ENCODE results near the gene WWOX. TPM values are rescaled to one million over a fixed set of nuclear protein-coding genes. Genes with fewer than 3 reads are reported as not detected.

Gene WWOX
- total and polyA plus RNA-seq, 2 of the 4 experiments (the other 2 are of a cell fraction) = 2.7 to 5.4 TPM

- TF ChIP-seq CHD1 (IDR thresholded peaks at IDR 0.05; ENCODE audit: low read depth, low read length) (no peak), CTCF (conservative IDR thresholded peaks at IDR 0.05; ENCODE audit: low read depth, low read length) (no peak)
- 20% methylated on average over 1 of the region's 3 CpGs; no CpG with 5 or more reads in 1 of the 2 experiments for WGBS, 2 experiments (ENCODE audit: extremely low coverage in 2 of 2, insufficient read length in 1 of 2)
- no peak overlapping the region for H4K8ac ChIP-seq (ENCODE audit: low read depth in 2 of 2, low read length in 2 of 2)
- H2BK15ac ChIP-seq (ENCODE audit: low read depth, low read length) = no peak overlapping the region
- H3K9ac ChIP-seq (ENCODE audit: low read depth, low read length) = no peak overlapping the region
- H3K56ac ChIP-seq (ENCODE audit: extremely low read depth, insufficient read depth, low read length) = no peak overlapping the region
- H2BK5ac ChIP-seq (ENCODE audit: low read depth, low read length, poor library complexity, severe bottlenecking) = no peak overlapping the region
- BruUV-seq (replicated peaks) = no TSS peak
- DNase-seq (no peak), ATAC-seq (ENCODE audit: low read depth) (no peak)
- no peak overlapping the region for H3K18ac ChIP-seq (ENCODE audit: low read depth, low read length)
- H2AK5ac ChIP-seq (ENCODE audit: low read depth, low read length) = no peak overlapping the region
- dilution Hi-C loops (cut with HindIII; ENCODE audit: low sequenced_read_pairs, unreplicated experiment) (no loop called here), intact Hi-C loops (cut with micrococcal nuclease) (no loop called here), in situ Hi-C loops (cut with MboI; ENCODE audit: low sequenced_read_pairs) (no loop called here)
- no peak overlapping the region for H3K4me3 ChIP-seq (ENCODE audit: insufficient read depth, low read depth, low read length)
- no peaks in the 10 kb centered on the region for H4K20me1 ChIP-seq (ENCODE audit: insufficient read depth, low read length)
- H3K14ac ChIP-seq (replicated peaks; ENCODE audit: low read depth, low read length) = no peak overlapping the region
- H2BK120ac ChIP-seq (ENCODE audit: low read depth, low read length) = no peak overlapping the region
- H4K5ac ChIP-seq (ENCODE audit: low read depth, low read length) = no peak overlapping the region
- POLR2A ChIA-PET (ENCODE audit: unreplicated experiment) = no interaction called here
- no peaks in the 10 kb centered on the region for H3K4me1 ChIP-seq (ENCODE audit: control insufficient read depth, insufficient read depth, low read length)
- CTCF ChIA-PET = no interaction called here
- no peak overlapping the region for H4K91ac ChIP-seq (ENCODE audit: insufficient read depth, low read depth, low read length)
- no peak overlapping the region for H3K4me2 ChIP-seq (ENCODE audit: low read depth, low read length)
- no peaks in the 10 kb centered on the region for H3K79me1 ChIP-seq (ENCODE audit: low read depth in 1 of 2, low read length in 2 of 2)
- H2AK9ac ChIP-seq (replicated peaks; ENCODE audit: low read depth, low read length, poor library complexity) = no peak overlapping the region
- no peak overlapping the region for H3K23ac ChIP-seq (ENCODE audit: low read depth, low read length)
- H3K4ac ChIP-seq (ENCODE audit: low read depth, low read length) = no peak overlapping the region
- H2BK20ac ChIP-seq (ENCODE audit: low read depth, low read length) = no peak overlapping the region
- H3K36me3 ChIP-seq (ENCODE audit: control insufficient read depth, insufficient read depth, low read length) = no peaks in the 10 kb centered on the region
- no peaks in the 10 kb centered on the region for H3K27me3 ChIP-seq (ENCODE audit: control insufficient read depth, insufficient read depth, low read length)
- no peak overlapping the region for H2AFZ ChIP-seq (replicated peaks; ENCODE audit: low read length, poor library complexity)
- H3K27ac ChIP-seq (ENCODE audit: insufficient read depth, low read length) = no peak overlapping the region
- no peaks in the 10 kb centered on the region for H3K9me1 ChIP-seq (ENCODE audit: insufficient read depth, low read length)
- H3K9me3 ChIP-seq (ENCODE audit: control insufficient read depth, insufficient read depth, low read length) = peaks cover 16% of the 10 kb centered on the region
Observed at GRCh38 chr16:78583441-78583840, 484.0 kb downstream of the WWOX start.
